ENCODE data around the gene AFF1. TPM values are rescaled to one million over a fixed set of nuclear protein-coding genes. Genes with fewer than 3 reads are reported as not detected.
A peak's percentile ranks its signal among the peaks of the same experiment; 100 is the strongest.

The AFF1 gene
- total and polyA plus RNA-seq, 4 donors: 4.8 to 107 (median 57.3) TPM

- H3K4me3 ChIP-seq (ENCODE audit: low read length in 2 of 2): no peak overlapping the region
- DNase-seq (no peak), ATAC-seq (ENCODE audit: low FRiP score) (no peak)
- H3K36me3 ChIP-seq (ENCODE audit: control insufficient read depth in 1 of 2, insufficient read depth in 2 of 2, low read length in 1 of 2): no peaks in the 10 kb centered on the region
- H3K27me3 ChIP-seq (ENCODE audit: control insufficient read depth in 1 of 2, insufficient read depth in 2 of 2, low read length in 1 of 2): no peaks in the 10 kb centered on the region
- 92% methylated on average over 6 of the region's 6 CpGs for WGBS, 2 donors
- H3K9me3 ChIP-seq (ENCODE audit: control insufficient read depth, low read length): no peaks in the 10 kb centered on the region
- no peak overlapping the region for H3K27ac ChIP-seq (ENCODE audit: low read depth in 1 of 2, low read length in 2 of 2)
- H3K4me1 ChIP-seq (ENCODE audit: control insufficient read depth in 1 of 2, insufficient read depth in 2 of 2, low read length in 2 of 2): peaks cover 15 to 29% of the 10 kb centered on the region in 2 donors
- intact Hi-C loops (cut with DNase I): no loop called here
Measured at GRCh38 chr4:87025614-87026041, 90.8 kb downstream of the AFF1 start.

GRCh38 chr4:87026800-87027495 is 92.1 kb downstream of the AFF1 start:
- Histone ChIP-seq H3K27ac (ENCODE audit: low read depth in 1 of 2, low read length in 2 of 2) (no peak overlapping the region), H3K4me3 (ENCODE audit: low read length in 2 of 2) (no peak overlapping the region), H3K27me3 (ENCODE audit: control insufficient read depth in 1 of 2, insufficient read depth in 2 of 2, low read length in 1 of 2) (no peaks in the 10 kb centered on the region), H3K36me3 (ENCODE audit: control insufficient read depth in 1 of 2, insufficient read depth in 2 of 2, low read length in 1 of 2) (no peaks in the 10 kb centered on the region), H3K4me1 (ENCODE audit: control insufficient read depth in 1 of 2, insufficient read depth in 2 of 2, low read length in 2 of 2) (peaks cover 18 to 29% of the 10 kb centered on the region in 2 donors), H3K9me3 (ENCODE audit: control insufficient read depth, low read length) (no peaks in the 10 kb centered on the region)
- WGBS, 2 donors: 87 to 88% methylated on average over 4 of the region's 4 CpGs
- no peak for ATAC-seq (ENCODE audit: low FRiP score)
- no peak for DNase-seq
- intact Hi-C loops (cut with DNase I): no loop called here

GRCh38 chr4:87029356-87029755 is 94.5 kb downstream of the AFF1 start:
- intact Hi-C loops (cut with DNase I): no loop called here
- Histone ChIP-seq H3K9me3 (ENCODE audit: control insufficient read depth, low read length) (no peaks in the 10 kb centered on the region), H3K36me3 (ENCODE audit: control insufficient read depth in 1 of 2, insufficient read depth in 2 of 2, low read length in 1 of 2) (no peaks in the 10 kb centered on the region), H3K27ac (ENCODE audit: low read depth in 1 of 2, low read length in 2 of 2) (no peak overlapping the region), H3K4me1 (ENCODE audit: control insufficient read depth in 1 of 2, insufficient read depth in 2 of 2, low read length in 2 of 2) (peaks cover 20 to 34% of the 10 kb centered on the region in 2 donors), H3K27me3 (ENCODE audit: control insufficient read depth in 1 of 2, insufficient read depth in 2 of 2, low read length in 1 of 2) (no peaks in the 10 kb centered on the region), H3K4me3 (ENCODE audit: low read length in 2 of 2) (no peak overlapping the region)
- ATAC-seq (ENCODE audit: low FRiP score): no peak
- no peak for DNase-seq
- WGBS, 2 donors: 61 to 75% methylated on average over 5 of the region's 5 CpGs

GRCh38 chr4:87030124-87030523 is 95.3 kb downstream of the AFF1 start:
- DNase-seq: no peak
- H3K27ac ChIP-seq (ENCODE audit: low read depth in 1 of 2, low read length in 2 of 2): no peak overlapping the region
- 69 to 71% methylated on average over 4 of the region's 4 CpGs for WGBS, 2 donors
- no peaks in the 10 kb centered on the region for H3K9me3 ChIP-seq (ENCODE audit: control insufficient read depth, low read length)
- H3K4me1 ChIP-seq (ENCODE audit: control insufficient read depth in 1 of 2, insufficient read depth in 2 of 2, low read length in 2 of 2): peaks cover 20 to 31% of the 10 kb centered on the region in 2 donors
- ATAC-seq (ENCODE audit: low FRiP score): no peak
- H3K27me3 ChIP-seq (ENCODE audit: control insufficient read depth in 1 of 2, insufficient read depth in 2 of 2, low read length in 1 of 2): no peaks in the 10 kb centered on the region
- intact Hi-C loops (cut with DNase I): no loop called here
- H3K4me3 ChIP-seq (ENCODE audit: low read length in 2 of 2): no peak overlapping the region
- H3K36me3 ChIP-seq (ENCODE audit: control insufficient read depth in 1 of 2, insufficient read depth in 2 of 2, low read length in 1 of 2): no peaks in the 10 kb centered on the region

GRCh38 chr4:87030755-87031441 is 96.1 kb downstream of the AFF1 start:
- 23 to 32% methylated on average over 13 of the region's 13 CpGs for WGBS, 2 donors
- no peaks in the 10 kb centered on the region for H3K36me3 ChIP-seq (ENCODE audit: control insufficient read depth in 1 of 2, insufficient read depth in 2 of 2, low read length in 1 of 2)
- no peaks in the 10 kb centered on the region for H3K27me3 ChIP-seq (ENCODE audit: control insufficient read depth in 1 of 2, insufficient read depth in 2 of 2, low read length in 1 of 2)
- no peaks in the 10 kb centered on the region for H3K9me3 ChIP-seq (ENCODE audit: control insufficient read depth, low read length)
- peaks cover 20 to 26% of the 10 kb centered on the region in 2 donors for H3K4me1 ChIP-seq (ENCODE audit: control insufficient read depth in 1 of 2, insufficient read depth in 2 of 2, low read length in 2 of 2)
- peak; percentile 47 for ATAC-seq (ENCODE audit: low FRiP score)
- DNase-seq: no peak
- H3K4me3 ChIP-seq (ENCODE audit: low read length in 2 of 2): no peak overlapping the region
- H3K27ac ChIP-seq (ENCODE audit: low read depth in 1 of 2, low read length in 2 of 2): peak overlapping the region in 1 of 2 donors; percentile 62
- intact Hi-C loops (cut with DNase I): no loop called here

- peaks cover 20 to 27% of the 10 kb centered on the region in 2 donors for H3K4me1 ChIP-seq (ENCODE audit: control insufficient read depth in 1 of 2, insufficient read depth in 2 of 2, low read length in 2 of 2)
- WGBS, 2 donors: 8 to 9% methylated on average over 2 of the region's 2 CpGs
- no peaks in the 10 kb centered on the region for H3K27me3 ChIP-seq (ENCODE audit: control insufficient read depth in 1 of 2, insufficient read depth in 2 of 2, low read length in 1 of 2)
- DNase-seq: no peak
- ATAC-seq (ENCODE audit: low FRiP score): no peak
- no peak overlapping the region for H3K27ac ChIP-seq (ENCODE audit: low read depth in 1 of 2, low read length in 2 of 2)
- H3K9me3 ChIP-seq (ENCODE audit: control insufficient read depth, low read length): no peaks in the 10 kb centered on the region
- intact Hi-C loops (cut with DNase I): no loop called here
- H3K36me3 ChIP-seq (ENCODE audit: control insufficient read depth in 1 of 2, insufficient read depth in 2 of 2, low read length in 1 of 2): no peaks in the 10 kb centered on the region
- H3K4me3 ChIP-seq (ENCODE audit: low read length in 2 of 2): peak overlapping the region in 1 of 2 donors; percentile 18
Measured at GRCh38 chr4:87031920-87032319, 97.1 kb downstream of the AFF1 start.

- 65 to 67% methylated on average over 3 of the region's 3 CpGs for WGBS, 2 donors
- Histone ChIP-seq H3K27ac (ENCODE audit: low read depth in 1 of 2, low read length in 2 of 2) (peak overlapping the region in 1 of 2 donors; percentile 75), H3K4me1 (ENCODE audit: control insufficient read depth in 1 of 2, insufficient read depth in 2 of 2, low read length in 2 of 2) (peaks cover 20 to 27% of the 10 kb centered on the region in 2 donors), H3K4me3 (ENCODE audit: low read length in 2 of 2) (peak overlapping the region in 1 of 2 donors; percentile 18), H3K27me3 (ENCODE audit: control insufficient read depth in 1 of 2, insufficient read depth in 2 of 2, low read length in 1 of 2) (no peaks in the 10 kb centered on the region), H3K36me3 (ENCODE audit: control insufficient read depth in 1 of 2, insufficient read depth in 2 of 2, low read length in 1 of 2) (no peaks in the 10 kb centered on the region), H3K9me3 (ENCODE audit: control insufficient read depth, low read length) (no peaks in the 10 kb centered on the region)
- intact Hi-C loops (cut with DNase I): no loop called here
- no peak for ATAC-seq (ENCODE audit: low FRiP score)
- no peak for DNase-seq
Measured at GRCh38 chr4:87032884-87033533, 98.2 kb downstream of the AFF1 start.

GRCh38 chr4:87033902-87034301 is 99.1 kb downstream of the AFF1 start:
- Histone ChIP-seq H3K27me3 (ENCODE audit: control insufficient read depth in 1 of 2, insufficient read depth in 2 of 2, low read length in 1 of 2) (no peaks in the 10 kb centered on the region), H3K36me3 (ENCODE audit: control insufficient read depth in 1 of 2, insufficient read depth in 2 of 2, low read length in 1 of 2) (no peaks in the 10 kb centered on the region), H3K4me1 (ENCODE audit: control insufficient read depth in 1 of 2, insufficient read depth in 2 of 2, low read length in 2 of 2) (peaks cover 18 to 30% of the 10 kb centered on the region in 2 donors), H3K27ac (ENCODE audit: low read depth in 1 of 2, low read length in 2 of 2) (peak overlapping the region in 1 of 2 donors; percentile 21), H3K9me3 (ENCODE audit: control insufficient read depth, low read length) (no peaks in the 10 kb centered on the region), H3K4me3 (ENCODE audit: low read length in 2 of 2) (no peak overlapping the region)
- no peak for ATAC-seq (ENCODE audit: low FRiP score)
- intact Hi-C loops (cut with DNase I): no loop called here
- 91 to 93% methylated on average over 8 of the region's 8 CpGs for WGBS, 2 donors
- DNase-seq: no peak
